Measurements from ENCODE around the gene PTPRM.

The PTPRM gene

DNA sequence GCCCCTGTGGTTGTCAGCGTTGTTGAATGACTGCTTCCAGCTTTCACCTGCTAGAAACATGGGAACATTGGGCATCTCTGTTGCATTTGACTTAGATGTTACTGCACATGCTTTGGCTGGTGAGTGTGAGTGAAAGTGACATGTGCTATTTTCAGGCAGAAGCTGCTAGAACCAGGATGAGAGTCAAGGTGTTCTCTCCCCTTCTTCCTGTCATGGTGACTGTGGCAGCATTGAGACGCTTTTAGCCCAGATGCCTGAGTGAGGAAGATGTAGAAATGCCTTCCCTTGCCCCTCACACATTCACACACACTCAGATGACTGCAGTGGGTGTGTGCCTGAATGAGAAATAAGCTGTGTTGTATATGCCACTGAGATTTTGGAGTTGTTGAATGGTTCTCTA, 220.2 kb downstream of the PTPRM start:
- DNase-seq (ENCODE audit: extremely low read depth in 1 of 2, low read depth in 1 of 2): no peak

DNA sequence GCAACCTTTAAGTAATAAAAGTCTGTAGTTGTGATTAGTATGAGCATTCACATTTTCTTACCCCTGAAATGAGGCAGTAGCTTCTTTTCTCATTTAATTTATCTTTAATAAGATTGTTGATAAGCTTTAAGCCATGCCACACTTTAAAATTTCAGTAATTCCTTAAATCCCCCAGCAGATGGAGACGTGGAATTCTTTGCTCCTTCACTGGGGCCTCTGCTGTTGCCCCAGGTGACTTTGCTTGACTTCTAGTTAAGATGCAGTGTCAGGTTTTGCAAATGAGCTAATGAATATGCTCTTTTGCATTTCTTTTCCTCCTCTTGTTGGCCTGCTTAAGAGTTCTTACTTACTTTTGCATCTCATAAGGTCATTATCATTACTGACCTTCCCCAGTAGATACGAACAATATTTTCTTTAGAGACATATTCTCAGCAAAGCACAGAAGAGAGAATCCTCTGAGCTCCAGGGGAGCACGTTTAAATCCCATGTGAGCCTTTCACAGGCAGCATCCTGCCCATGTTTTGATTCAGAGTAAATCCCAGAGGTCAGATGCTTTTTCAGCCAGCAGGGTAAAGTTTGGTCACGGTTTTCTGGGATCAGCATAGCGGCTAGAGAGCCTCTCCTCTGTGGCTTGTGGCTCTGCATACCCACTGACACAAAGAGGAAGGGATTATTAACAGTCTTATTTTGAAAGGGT, 222.9 kb downstream of the PTPRM start:
- no peak for DNase-seq (ENCODE audit: extremely low read depth in 1 of 2, low read depth in 1 of 2)

DNA sequence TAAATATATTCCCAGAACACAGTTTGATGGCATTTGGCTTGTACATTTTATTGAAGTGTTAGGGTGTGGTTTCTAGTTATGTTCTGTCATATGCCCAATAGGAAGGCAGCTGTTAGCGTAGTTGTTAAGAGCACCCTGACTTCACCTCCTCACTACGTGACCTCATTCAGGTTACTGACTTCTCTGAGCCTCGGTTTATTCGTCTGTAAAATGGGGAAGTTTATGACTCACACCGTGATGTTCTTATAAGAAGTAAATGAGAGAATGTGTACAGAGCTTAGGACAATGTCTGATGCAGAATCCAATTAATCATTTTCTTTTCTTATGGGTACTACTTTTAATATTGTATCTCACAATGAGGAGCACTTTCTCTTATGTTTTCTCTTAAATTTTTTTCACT, 226.0 kb downstream of the PTPRM start:
- DNase-seq (ENCODE audit: extremely low read depth in 1 of 2, low read depth in 1 of 2): no peak

DNA sequence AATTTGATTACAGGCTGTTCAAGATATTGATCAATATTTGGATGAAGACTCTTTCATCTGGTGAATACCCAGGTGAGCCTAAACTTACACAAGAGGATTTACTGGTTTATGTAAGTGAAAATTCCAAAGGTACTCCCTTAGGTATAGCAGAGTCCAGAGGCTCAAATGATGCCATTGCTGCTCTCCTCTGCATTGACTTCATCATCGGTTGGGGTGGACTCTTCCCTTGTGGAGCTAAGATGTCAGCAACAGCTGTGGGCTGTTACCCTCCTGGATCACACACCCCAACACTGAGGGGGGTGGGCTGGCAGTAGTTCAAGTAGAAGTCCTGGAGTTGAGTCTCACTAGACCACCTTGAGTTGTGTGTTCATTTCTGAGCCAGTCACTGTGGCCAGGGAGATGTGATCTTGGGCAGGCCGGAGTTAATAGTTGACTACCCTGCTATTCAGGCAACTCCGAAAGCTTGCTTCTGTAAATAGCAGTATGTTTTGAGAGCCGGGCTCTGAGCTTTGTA, 236.9 kb downstream of the PTPRM start:
- no peak for DNase-seq (ENCODE audit: extremely low read depth in 1 of 2, low read depth in 1 of 2)

DNA sequence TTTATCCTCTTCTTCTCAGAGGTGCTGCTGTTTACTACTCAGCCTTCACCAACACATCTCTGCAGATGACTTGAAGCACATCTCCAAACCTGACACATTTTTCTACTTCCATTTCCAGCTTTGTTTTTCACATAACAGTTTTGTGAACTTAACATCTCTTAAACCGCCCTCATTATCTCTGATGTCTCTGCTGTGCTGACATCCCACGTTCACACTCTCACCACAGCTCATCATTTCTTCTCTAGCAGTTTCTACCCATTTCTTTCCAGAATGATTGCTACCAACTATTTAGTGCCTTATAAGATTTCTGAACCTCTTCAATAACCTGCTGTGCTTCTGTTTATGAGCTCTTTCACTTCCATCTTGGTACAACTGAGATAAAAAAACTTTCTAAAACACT, 238.0 kb downstream of the PTPRM start:
- no peak for DNase-seq (ENCODE audit: extremely low read depth in 1 of 2, low read depth in 1 of 2)

DNA sequence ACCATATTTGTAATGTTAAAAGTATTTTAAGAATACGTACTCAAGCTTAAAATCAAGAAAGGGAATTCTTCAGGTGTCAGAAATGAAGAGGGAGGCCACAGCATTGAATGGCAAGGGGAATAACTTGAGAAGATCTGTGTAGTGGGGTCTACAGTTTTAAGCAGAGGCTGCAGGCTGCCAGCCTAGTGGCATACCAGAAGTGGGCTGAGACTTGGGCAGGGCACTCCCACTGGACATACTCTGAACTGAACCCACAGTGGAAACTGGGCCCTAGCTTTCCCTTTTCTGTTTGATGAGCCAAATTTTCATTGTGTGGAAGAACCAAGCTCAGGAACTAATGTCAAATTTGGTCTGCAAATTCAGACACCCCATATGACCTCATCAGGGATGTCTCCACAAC, 238.8 kb downstream of the PTPRM start:
- no peak for DNase-seq (ENCODE audit: extremely low read depth in 1 of 2, low read depth in 1 of 2)

DNA sequence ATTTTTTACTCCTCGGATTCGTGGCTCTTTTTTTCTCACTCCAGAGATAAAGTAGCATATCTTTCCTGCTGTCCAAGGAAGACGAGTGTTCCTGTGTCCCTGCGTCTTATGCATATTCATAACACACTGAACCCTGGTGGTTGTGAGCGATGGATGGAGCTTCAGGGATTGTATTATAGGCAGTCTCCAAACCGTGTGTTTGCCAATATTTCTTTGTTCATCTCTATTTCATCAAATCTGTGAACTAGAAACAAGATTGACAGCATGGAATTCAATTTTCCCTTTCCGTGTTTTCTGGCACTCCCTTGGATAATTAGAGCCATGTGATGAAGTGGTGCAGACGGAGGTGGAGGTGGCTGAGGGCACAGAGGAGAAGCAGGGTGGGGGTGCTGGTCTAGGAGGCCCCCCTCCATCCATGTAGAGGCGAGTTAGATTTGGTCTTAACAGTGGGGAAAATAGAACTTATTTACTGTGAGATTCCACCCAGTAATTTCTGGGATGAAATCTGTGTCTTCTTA, 240.9 kb downstream of the PTPRM start:
- DNase-seq (ENCODE audit: extremely low read depth in 1 of 2, low read depth in 1 of 2): no peak

DNA sequence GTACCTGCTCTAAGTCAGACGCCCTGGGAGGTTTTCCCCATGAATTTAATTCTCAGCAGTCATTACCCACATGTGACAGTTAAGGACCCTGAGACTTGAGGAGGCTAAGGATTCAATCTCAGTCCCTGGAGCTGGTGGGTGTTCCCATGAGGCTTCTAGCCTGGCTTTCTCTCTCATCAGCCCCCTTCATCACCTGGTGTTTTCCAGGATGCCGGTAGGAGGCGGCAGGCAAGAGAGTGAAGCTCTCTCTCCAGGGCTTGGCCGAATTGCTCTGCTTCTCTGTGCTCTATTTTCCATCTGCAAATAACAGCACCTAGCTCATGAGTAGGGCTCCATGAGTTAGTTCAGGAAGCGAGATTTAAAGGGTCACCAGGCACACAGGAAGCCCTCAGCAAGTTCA, 241.9 kb downstream of the PTPRM start:
- no peak for DNase-seq (ENCODE audit: extremely low read depth in 1 of 2, low read depth in 1 of 2)

DNA sequence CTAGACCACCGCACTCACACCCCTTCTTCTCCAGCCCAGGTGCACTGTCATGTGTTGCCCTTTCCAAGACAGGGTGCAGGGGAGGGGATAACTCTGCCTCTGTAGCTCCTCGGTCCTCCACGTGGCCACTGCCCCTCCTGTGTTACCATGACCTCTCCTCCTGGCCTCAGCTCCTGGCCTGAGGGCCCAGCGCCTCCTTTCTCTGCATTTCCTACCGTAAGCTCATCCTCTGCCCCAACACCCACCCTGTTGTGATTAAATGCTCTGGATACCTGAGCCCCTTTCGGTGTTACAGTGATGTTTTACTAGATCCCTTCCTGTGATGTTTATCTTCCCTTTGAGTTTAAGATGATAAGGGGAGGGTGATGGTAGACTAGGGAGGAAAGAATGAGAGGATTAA, 242.3 kb downstream of the PTPRM start:
- no peak for DNase-seq (ENCODE audit: extremely low read depth in 1 of 2, low read depth in 1 of 2)

DNA sequence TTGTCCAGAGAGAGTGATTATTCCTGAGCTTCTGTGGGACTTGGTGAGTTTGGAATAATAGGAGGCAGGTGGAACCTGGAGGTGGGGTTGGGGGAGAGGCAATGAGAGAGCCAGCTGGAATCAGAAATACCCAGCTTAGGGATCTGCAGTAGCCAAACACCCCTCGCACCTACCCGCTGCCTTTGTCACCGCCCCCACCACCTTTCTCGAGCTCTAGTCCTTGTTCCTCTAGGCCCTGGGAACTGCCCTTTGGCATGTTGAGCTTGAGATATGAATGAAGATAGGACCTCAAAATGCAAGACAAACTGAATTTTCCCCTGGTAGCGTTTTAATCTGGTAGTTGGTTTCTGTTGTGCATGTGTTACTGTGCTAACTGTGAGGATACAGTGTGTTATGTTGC, 242.9 kb downstream of the PTPRM start:
- no peak for DNase-seq (ENCODE audit: extremely low read depth in 1 of 2, low read depth in 1 of 2)

DNA sequence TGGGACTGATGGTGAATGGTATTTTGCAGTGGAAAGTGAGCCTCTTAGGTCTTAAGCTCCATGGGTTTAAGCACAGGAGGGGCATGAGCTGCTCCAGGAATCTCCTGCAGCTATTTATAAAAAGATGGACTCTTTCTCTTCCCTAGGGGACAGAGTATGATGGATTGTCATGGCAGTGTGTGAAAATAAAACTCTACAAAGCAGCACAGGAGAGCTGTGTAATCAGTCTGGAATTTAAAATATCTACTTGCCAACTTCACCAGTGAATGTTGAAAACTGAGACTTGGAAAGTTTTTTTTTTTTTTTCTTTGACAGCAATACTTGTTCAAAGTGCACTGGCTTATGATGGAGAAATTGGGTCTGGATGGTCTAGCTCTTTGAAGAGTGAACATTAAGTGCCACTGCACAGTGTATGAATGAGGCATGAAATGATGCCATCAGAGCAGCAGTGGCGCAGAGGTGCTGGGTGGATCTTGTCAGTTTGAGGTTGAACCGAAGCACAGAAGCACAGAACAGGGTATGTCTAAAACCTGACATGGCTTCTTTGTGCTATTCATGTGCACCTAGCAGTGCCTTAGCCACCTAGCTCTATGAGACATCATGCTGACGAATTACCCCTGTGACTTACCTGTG, 245.4 kb downstream of the PTPRM start:
- no peak for DNase-seq (ENCODE audit: extremely low read depth in 1 of 2, low read depth in 1 of 2)

DNA sequence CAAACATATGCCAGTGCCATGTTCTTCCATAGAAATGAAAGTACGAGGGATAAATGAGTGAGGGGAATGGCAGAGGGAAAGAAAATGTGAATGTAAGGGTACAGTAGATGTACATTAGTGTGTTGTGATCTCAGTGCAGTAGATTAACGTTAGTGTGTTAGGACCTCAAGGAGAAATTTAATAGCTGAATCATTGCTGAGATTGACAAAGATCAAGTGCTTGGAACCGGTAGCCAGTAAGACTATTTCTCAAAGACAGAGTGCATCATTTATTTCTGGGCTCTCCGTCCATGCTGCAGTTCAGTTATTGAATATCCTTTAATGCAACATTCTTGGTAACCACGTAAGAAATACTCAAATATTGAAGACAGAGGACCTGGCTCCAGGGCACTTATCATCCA, 246.0 kb downstream of the PTPRM start:
- DNase-seq (ENCODE audit: extremely low read depth in 1 of 2, low read depth in 1 of 2): no peak

DNA sequence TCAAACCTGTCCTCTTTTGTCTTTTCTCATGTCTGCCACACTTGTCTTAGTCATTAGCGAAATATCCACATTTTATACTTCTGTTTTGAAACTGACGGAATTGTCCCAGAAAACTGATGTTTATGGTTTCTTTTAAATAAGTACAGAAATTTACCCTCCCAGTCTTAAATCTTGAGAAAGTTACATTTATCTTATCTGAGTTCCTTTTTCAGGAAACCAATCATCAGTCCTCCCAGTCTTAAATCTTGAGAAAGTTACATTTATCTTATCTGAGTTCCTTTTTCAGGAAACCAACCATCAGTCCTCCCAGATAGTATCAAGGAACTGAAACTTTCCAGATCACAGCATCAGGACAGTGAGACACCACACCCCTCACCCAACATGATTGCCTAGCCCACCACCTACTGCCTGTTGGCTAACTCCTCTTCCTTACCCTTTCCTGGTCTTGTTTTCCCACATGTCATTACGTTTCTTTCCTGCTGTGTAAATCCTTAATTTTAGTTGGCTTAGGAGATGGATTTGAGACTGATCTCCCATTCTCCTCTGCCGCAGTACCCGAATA, 247.7 kb downstream of the PTPRM start:
- DNase-seq (ENCODE audit: extremely low read depth in 1 of 2, low read depth in 1 of 2): no peak

DNA sequence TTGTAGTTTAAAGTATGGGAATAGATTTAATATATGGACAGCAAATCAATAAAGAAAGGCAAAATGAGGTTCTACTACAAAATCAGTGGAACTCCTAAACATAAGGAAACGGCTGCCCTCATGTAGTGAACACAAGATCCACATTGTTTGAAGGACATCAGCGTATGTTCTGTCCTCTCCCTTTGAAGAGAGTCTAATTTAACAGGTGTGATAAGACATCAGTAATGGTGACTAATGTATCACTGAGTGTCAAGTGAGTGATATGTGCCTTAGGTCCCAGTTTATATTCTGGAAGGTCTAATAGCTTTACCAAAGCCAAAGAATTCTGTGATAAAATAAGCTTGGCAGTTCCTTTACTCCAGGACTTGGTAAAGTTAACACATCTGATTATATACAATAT, 248.7 kb downstream of the PTPRM start:
- DNase-seq (ENCODE audit: extremely low read depth in 1 of 2, low read depth in 1 of 2): no peak

DNA sequence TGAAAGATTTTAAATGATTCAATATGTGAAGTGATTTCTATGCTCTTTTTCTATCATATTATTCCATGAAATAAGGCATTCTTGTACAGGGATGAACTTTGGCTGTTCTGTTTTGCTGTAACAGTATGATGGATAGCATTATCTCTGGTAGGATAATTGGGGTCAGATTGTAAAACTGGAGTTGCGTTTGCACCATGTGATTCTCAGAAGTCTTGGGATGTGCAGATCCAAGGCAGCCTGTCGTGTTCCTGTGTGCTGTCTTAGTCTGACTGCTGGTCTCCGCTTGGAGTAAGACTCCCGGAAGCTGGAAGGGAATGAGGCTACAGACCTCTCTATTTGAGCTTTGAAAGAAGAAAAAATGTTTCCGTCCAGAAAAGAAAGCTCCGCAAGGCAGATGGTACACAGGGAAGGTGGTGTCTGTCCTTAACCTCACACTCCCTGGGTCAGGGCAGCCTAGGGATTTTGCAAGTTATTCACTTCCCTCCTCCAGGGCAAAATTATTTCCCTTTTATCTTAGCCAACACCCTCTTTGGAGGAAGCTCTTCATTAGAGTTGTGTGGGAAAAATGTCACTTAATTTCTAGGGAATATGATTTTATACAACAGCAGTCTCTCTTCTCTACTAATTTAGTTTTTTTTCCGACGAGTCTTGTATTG, 250.6 kb downstream of the PTPRM start:
- DNase-seq (ENCODE audit: extremely low read depth in 1 of 2, low read depth in 1 of 2): no peak

DNA sequence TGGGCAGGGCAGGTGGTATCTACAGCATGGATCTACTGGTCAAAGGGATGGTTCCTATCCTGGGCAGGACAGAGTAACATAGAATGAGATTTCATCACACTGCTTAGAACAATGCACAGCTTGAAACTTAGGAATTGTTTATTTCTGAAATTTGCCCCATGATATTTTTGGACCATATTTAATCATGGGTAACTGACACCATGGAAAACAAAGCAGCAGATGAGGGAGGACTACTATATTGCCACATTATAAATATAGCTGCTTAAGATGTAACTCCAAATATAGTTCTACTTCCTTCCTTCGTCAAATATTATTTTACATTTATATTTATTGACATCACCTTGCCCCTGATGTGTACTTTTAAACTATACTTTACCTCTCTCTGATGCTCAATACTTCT, 254.7 kb downstream of the PTPRM start:
- no peak for DNase-seq (ENCODE audit: extremely low read depth in 1 of 2, low read depth in 1 of 2)

DNA sequence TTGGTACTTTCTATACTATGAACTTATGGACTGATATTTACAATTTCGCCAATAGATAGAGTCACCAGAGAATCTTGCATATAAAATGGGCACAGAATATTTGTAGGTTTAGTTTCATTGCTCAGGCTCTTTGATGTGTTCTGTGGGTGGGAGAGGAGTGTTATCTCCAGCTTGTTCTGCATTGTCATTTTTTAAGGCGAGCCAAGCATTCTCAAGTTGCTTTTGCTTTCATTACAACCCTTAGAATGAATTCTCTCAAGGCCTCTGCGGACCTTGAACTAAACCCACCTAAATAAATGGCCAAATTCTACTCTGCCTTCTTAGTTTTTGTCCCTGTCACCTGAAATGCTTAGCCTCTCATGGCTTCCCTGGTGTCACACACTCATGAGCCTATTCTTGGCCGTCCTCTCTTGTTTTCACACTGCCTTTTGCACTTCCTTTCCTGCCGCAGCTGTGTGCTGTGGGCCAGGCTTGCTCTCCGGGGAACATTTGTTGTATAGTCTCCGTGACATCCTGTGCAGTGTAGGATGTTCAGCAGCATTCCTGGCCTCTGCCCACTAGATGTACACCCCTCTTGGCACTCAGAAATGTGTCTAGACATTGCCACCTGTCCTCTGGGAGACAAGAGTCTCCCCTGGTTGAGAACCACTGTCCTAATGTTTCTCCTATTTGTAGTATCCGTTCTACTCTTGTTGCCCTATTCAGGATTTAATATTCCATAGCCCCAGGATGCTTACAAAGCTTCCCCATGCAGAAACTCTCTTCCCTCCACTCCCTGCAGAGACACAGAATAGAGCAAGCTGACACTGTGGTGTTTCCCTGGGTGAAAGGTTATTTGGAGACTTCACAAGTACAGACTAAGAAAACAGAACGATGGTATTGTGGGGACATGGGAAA, 255.6 kb downstream of the PTPRM start:
- no peak for DNase-seq (ENCODE audit: extremely low read depth in 1 of 2, low read depth in 1 of 2)

DNA sequence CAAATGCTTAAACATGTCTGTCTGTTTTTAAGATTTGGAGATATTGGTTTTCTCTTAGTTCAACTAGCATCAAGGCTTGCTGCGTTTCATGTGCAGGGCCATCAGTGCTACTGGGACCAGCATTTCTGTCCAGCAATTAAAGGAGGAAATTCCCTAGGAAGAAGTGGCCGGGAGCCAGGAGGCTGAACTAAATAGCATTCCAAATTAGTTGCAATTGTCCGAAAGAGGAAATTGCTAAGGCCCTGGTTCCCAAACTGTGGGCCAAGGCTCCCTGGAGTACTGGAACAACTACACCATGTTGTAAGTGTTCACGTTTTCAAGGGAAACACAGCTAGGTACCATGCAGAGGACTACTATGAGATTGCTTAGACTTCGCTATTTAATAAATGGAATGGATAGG, 257.9 kb downstream of the PTPRM start:
- DNase-seq (ENCODE audit: extremely low read depth in 1 of 2, low read depth in 1 of 2): no peak

DNA sequence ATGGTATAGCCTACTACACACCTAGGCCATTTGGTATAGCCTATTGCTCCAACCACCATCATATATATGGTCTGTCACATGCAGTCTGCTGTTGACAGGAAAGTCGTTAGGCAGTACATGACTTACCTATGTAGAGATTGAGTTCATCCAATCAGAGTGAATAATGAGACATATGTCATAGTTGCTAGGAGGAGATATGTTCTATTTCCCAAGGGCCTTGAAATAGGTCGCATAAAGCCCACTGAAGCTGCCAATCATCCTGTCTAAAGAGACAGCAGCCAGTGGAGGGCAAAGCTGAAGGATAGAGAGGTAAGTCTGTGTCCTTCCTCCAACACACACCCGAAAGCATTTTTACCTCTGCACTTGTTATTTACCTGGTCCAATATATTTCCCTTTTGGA, 263.4 kb downstream of the PTPRM start:
- DNase-seq (ENCODE audit: extremely low read depth in 1 of 2, low read depth in 1 of 2): no peak

DNA sequence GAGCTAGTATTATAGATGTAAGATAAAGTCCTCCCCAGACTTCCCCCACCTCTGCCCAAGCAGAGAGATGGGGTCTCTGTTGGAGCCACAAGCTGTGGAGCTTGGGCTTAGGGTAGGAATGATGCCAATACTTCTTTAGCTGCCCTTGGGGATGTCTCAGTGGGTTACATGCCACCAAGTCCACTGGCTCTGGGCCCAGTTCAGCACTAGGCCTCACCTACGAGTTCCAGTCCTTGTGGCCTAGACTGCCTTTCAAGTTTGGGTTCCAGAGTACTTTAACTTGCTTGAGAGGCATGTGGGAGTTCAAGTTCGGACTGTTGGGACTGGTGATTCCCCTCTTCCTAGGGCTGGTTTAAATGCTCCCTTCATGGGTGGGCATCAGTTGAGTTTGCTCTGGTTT, 272.4 kb downstream of the PTPRM start:
- no peak for DNase-seq (ENCODE audit: extremely low read depth in 1 of 2, low read depth in 1 of 2)

DNA sequence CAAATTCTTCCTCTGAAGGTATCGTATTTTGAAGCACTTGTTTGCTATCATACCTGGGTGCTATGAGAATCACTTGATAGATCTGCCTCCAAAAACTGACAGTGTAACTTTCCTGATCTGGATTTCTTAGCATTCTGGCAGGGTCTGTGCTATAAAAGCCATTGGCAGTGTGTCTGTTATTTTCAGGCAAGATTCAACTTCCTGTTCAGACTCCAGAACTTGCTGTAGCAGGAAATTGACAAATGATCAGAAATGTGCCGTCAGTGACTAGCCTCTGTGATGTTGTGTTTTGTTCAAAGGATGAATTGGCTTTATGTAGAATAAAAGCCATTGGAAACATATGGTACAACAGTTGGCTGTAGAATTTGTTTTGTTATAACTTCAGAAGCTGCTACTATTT, 273.3 kb downstream of the PTPRM start:
- DNase-seq (ENCODE audit: extremely low read depth in 1 of 2, low read depth in 1 of 2): no peak
